ENCODE results near the gene MEGF9. TPM values are rescaled to one million over a fixed set of nuclear protein-coding genes. Genes with fewer than 3 reads are reported as not detected.

The MEGF9 gene
- total RNA-seq, 2 donors from 2014 or later: 5.0 to 10.7 TPM

GRCh38 chr9:120733190-120733589 is 18.9 kb upstream of the MEGF9 start:
- Mint-ChIP-seq H3K27ac (no peak overlapping the region), H3K9me3 (no peaks in the 10 kb centered on the region), H3K4me3 (no peak overlapping the region), H3K4me1 (peaks cover 38% of the 10 kb centered on the region), H3K36me3 (ENCODE audit: low read depth) (no peaks in the 10 kb centered on the region), H3K27me3 (ENCODE audit: insufficient read depth) (no peaks in the 10 kb centered on the region)
- H3K9me3 ChIP-seq (ENCODE audit: control insufficient read depth, low read length): no peaks in the 10 kb centered on the region
- no peak for TF ChIP-seq CTCF (conservative IDR thresholded peaks at IDR 0.05)
- no peak for DNase-seq
- H3K4me1 ChIP-seq (ENCODE audit: control insufficient read depth, insufficient read depth, low read length): peaks cover 24% of the 10 kb centered on the region
- no peak overlapping the region for H3K4me3 ChIP-seq (ENCODE audit: low read length)
- no peaks in the 10 kb centered on the region for H3K27me3 ChIP-seq (ENCODE audit: control insufficient read depth, insufficient read depth, low read length, poor library complexity, severe bottlenecking)
- no peak overlapping the region for H3K27ac ChIP-seq (ENCODE audit: low read depth, low read length)
- WGBS, 2 experiments (ENCODE audit: insufficient coverage in 1 of 2, insufficient read length in 1 of 2): 86 to 88% methylated on average over 5 of the region's 5 CpGs
- no peak overlapping the region for H3K9ac ChIP-seq (ENCODE audit: extremely low read depth, low read length, poor library complexity, severe bottlenecking)
- H3K36me3 ChIP-seq (ENCODE audit: control insufficient read depth, insufficient read depth, low read length): no peaks in the 10 kb centered on the region

- Mint-ChIP-seq H3K36me3 (ENCODE audit: low read depth) (no peaks in the 10 kb centered on the region), H3K27ac (peak overlapping the region; percentile 92), H3K4me3 (no peak overlapping the region), H3K4me1 (peaks cover 45% of the 10 kb centered on the region), H3K27me3 (ENCODE audit: insufficient read depth) (no peaks in the 10 kb centered on the region), H3K9me3 (no peaks in the 10 kb centered on the region)
- Histone ChIP-seq H3K9me3 (ENCODE audit: control insufficient read depth, low read length) (no peaks in the 10 kb centered on the region), H3K36me3 (ENCODE audit: control insufficient read depth, insufficient read depth, low read length) (no peaks in the 10 kb centered on the region), H3K27ac (ENCODE audit: low read depth, low read length) (no peak overlapping the region), H3K9ac (ENCODE audit: extremely low read depth, low read length, poor library complexity, severe bottlenecking) (no peak overlapping the region), H3K27me3 (ENCODE audit: control insufficient read depth, insufficient read depth, low read length, poor library complexity, severe bottlenecking) (no peaks in the 10 kb centered on the region), H3K4me1 (ENCODE audit: control insufficient read depth, insufficient read depth, low read length) (peaks cover 24% of the 10 kb centered on the region), H3K4me3 (ENCODE audit: low read length) (no peak overlapping the region)
- peak; percentile 96 for DNase-seq
- TF ChIP-seq CTCF (conservative IDR thresholded peaks at IDR 0.05): no peak
- WGBS, 2 experiments (ENCODE audit: insufficient coverage in 1 of 2, insufficient read length in 1 of 2): 71 to 73% methylated on average over 7 of the region's 7 CpGs
These were observed 16.6 kb upstream of the MEGF9 start for GRCh38 chr9:120730654-120731514.

GRCh38 chr9:120729791-120730241 is 15.5 kb upstream of the MEGF9 start:
- no peaks in the 10 kb centered on the region for H3K36me3 Mint-ChIP-seq (ENCODE audit: low read depth)
- whole genome bisulfite sequencing, 2 experiments (ENCODE audit: insufficient coverage in 1 of 2, insufficient read length in 1 of 2): 74 to 76% methylated on average over 5 of the region's 5 CpGs
- H3K4me1 ChIP-seq (ENCODE audit: control insufficient read depth, insufficient read depth, low read length): peaks cover 17% of the 10 kb centered on the region
- H3K27ac Mint-ChIP-seq: peak overlapping the region; percentile 92
- H3K4me3 ChIP-seq (ENCODE audit: low read length): no peak overlapping the region
- DNase-seq: peak; percentile 84
- no peak overlapping the region for H3K9ac ChIP-seq (ENCODE audit: extremely low read depth, low read length, poor library complexity, severe bottlenecking)
- peaks cover 34% of the 10 kb centered on the region for H3K4me1 Mint-ChIP-seq
- no peaks in the 10 kb centered on the region for H3K9me3 ChIP-seq (ENCODE audit: control insufficient read depth, low read length)
- H3K27ac ChIP-seq (ENCODE audit: low read depth, low read length): no peak overlapping the region
- no peaks in the 10 kb centered on the region for H3K27me3 ChIP-seq (ENCODE audit: control insufficient read depth, insufficient read depth, low read length, poor library complexity, severe bottlenecking)
- H3K4me3 Mint-ChIP-seq: peak overlapping the region; percentile 27
- TF ChIP-seq CTCF (conservative IDR thresholded peaks at IDR 0.05): peak; percentile 81
- H3K36me3 ChIP-seq (ENCODE audit: control insufficient read depth, insufficient read depth, low read length): no peaks in the 10 kb centered on the region
- no peaks in the 10 kb centered on the region for H3K27me3 Mint-ChIP-seq (ENCODE audit: insufficient read depth)
- no peaks in the 10 kb centered on the region for H3K9me3 Mint-ChIP-seq
